SK-N-DZ (cell line): Measurements from ENCODE around the gene ZNF593OS.

Experiments
- DNase-seq: peaks from one replicate; pipeline ENCODE4 v3.0.0-alpha.2; 2015; ENCODE audit warnings: low spot score

Gene ZNF593OS

DNA sequence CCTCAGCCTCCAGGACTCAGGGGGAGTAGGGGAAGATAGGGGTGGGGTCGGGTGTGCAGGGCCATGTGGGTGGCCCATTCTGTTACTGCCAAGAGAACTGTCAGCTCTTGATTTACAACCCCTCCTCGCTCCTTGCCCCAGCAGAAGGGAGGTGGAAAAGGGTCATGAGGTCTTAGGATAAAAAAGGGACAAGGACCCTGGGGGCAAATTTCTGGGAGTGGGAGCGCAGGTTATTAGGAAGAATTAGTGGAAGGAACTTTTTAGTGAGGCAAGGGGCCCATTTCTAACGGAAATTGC, 11.9 kb downstream of the ZNF593OS start:
- no peak for DNase-seq

DNA sequence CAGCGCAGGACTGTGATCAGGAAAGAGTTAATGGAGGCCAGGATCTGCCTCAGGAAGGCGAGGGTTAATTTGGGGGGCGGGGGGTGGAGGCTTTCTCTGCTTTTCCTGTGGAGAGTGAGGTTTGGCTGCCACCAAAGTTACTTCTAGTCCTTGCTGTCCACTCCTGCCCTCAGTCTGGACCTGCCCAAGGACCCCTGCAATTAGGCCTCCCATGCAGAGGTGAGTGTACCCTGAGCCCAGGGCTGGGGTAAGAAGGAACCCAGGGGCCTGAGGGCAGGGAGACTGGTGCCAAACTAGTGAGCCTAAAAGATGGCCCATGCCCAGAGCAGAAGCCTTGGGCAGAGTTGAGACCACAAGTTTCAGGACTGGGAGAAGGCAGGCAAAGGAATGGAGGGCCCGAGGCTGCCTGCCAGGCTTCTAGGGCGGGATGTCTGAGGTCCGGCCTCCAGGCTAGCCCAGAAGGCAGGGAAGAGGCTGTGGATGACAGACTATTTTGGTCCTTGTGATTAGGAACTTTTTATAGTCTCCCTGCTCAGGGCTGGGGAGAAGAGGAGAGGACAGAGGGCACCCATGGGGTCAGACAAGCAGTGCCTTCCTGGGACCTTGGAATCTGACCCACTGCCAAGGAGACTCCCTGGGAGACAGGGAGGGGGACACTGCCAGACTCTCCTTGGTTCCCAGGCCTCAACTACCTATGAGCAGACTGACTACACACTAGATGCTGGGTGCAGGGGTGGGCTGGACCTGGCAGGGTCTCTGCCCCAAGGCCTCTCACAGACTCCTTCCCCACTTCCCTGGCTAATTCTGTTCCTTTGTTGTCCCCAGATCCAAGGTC, 12.5 kb downstream of the ZNF593OS start, which contains the start of gene FAM110D:
Gene FAM110D, plus strand, starts transcription at position 172 of the 835 bp plus-strand sequence. CDS start 2,213 bp downstream, outside the sequence.
- no peak for DNase-seq

- no peak for DNase-seq
Measured at GRCh38 chr1:26158271-26158907, 13.2 kb downstream of the ZNF593OS start.

DNA sequence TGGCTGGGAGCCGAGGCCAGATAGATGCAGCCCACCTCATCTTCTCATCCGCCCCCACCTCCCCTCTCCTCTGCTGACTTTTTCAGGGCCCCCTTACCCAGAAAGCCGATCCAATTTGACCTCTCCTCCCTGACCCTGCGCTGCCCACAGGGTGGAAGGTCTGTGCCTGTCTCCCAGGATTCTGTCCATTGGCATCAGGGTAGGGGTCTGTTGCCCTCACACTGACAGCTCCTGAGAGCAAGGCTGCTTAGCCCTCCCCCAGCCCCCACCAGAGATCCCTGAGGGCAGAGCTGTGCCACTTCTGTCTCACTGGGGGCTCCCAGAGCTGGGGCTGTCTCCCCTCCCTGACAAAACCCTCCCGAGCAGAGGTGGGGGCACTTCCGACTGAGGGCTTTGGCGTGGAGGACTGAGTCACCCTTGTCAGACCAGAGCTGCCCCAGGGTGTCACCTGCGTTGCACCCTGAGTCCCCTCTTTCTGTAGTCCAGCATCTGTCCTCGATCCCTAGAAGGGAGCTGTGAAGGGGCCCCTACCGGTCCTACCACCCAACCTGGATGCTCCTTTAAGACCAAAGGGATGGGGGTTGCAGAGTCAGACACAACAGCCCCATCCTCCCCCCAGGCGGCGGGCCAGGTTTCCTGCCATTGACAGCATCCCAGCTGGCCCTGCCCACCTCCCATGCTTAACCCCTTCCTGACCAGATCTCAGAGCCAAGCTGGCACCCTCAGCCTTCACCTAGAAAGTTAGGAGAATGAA, 15.2 kb downstream of the ZNF593OS start:
- DNase-seq = peak; percentile 41

GRCh38 chr1:26155370-26156284, 16.0 kb downstream of the ZNF593OS start:
- DNase-seq = no peak

- no peak for DNase-seq
Measured at GRCh38 chr1:26154750-26155149, 16.9 kb downstream of the ZNF593OS start.

DNA sequence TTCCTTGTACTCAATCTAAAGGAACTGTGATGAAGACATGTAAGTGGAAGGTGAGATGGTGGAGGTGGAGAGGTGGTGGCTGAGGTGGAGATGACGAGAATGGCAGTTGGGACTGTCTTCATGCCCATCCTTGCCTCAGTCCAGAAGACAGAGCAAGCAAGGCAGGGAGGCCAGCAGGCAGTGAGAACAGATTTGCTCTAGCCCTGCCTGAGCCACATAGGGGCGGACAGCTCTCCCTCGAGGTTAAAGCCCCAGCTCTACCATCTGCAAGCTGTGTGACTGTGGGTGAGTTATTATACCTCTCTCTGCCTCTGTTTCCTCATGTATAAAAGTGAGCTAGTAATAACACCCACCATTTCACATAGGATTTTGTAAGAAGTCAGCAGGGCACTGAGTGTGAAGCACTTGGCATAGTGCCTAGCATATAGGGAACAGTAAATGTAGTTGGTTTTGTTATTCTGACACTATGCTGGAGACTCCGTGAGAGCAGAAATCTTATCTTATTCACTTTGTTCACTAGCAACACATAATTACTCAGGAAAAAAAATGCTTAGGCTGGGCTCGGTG, 17.6 kb downstream of the ZNF593OS start:
- no peak for DNase-seq

GRCh38 chr1:26148887-26149286, 22.7 kb downstream of the ZNF593OS start:
- DNase-seq = no peak

DNA sequence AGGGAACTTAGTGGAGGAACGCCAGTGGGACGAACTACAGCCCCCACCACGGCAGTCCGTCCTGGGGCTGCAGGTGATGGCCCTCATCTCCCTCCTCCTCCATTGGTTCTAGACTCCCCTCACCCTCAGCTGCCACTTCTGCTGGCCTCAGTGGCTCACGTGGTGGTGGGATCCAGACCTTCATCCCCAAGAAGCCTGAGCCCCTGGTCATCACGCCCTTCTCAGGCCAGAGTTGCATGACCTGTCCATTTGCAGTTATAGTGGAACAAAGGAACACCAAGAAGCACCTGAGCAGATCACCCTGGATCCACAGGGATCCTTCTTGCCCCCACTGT, 25.7 kb downstream of the ZNF593OS start:
- no peak for DNase-seq

DNA sequence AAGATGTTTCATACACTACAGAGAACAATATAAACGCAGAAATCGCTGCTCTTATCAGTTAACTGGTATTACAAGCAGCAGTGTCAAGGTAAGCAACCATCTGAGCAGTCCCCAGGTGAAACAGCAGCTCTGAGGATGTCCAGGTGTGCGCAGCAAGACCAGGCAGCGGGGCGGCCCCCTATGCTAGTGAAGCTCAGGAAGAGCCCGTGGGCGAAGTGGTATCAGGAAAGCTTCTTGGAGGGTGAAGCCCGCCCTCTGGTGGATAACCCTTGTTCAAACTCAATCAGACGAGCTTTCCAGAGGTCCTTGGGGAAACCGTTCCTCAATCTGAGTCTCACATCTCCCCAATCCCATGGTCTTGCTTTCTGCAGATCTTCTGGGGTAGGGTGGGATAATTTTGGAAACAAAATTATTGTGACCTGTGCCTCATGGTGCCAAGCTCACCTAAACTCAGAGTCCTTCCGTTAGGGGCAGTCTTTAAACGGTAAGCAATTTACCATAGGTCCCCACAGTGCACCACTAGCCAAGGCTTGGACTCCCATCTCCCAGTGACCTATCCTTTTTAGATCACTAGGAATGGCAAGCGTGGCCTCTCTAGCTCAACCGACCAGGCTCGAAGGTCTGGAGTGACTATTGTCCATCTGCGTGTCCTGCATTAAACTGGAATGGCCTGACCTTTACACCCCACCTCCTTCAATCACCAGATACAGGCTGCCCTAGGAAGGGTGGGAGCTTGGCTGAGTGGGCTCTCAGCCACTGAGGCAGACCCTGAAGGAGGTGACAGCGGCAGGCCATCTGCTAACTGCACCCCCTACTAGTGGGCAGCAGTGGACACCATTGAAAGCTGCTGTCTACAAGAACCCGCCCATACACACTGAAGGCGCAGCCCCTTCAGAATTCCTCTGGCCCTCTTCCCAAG, 26.3 kb downstream of the ZNF593OS start:
- peak; percentile 82 for DNase-seq

GRCh38 chr1:26142159-26142558, 29.5 kb downstream of the ZNF593OS start:
- no peak for DNase-seq

- no peak for DNase-seq
Measured at GRCh38 chr1:26138974-26139558, 32.6 kb downstream of the ZNF593OS start.

DNA sequence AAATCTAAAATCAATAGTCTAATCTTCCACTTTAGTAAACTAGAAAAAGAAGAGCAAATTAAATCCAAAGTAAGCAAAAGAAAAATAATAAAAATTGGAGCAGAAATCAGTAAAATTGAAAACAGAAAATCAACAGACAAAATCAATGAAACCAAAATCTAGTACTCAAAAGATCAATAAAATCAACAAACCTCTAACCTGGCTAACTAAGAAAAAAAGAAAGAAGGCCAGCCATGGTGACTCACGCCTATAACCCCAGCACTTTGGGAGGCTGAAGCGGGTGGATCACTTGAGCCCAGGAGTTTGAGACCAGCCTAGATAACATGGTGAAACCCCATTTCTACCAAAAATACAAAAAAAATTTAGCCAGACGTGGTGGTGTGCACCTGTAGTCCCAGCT, 37.2 kb downstream of the ZNF593OS start:
- no peak for DNase-seq

DNA sequence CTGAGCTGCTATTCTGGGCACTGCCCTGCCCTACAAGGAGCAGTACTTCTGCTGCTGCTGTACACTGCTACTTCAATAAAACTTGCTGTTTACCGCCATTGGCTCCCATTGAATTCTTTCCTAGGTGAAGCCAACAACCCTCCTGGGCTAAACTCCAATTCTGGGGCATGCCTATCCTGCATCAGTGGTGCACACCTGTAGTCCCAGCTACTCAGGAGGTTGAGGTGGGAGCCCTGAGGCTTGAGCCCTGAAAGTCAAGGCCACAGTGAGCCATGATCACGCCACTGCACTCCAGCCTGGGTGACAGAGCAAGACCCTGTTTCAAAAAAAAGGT, 38.8 kb downstream of the ZNF593OS start:
- DNase-seq = no peak

DNA sequence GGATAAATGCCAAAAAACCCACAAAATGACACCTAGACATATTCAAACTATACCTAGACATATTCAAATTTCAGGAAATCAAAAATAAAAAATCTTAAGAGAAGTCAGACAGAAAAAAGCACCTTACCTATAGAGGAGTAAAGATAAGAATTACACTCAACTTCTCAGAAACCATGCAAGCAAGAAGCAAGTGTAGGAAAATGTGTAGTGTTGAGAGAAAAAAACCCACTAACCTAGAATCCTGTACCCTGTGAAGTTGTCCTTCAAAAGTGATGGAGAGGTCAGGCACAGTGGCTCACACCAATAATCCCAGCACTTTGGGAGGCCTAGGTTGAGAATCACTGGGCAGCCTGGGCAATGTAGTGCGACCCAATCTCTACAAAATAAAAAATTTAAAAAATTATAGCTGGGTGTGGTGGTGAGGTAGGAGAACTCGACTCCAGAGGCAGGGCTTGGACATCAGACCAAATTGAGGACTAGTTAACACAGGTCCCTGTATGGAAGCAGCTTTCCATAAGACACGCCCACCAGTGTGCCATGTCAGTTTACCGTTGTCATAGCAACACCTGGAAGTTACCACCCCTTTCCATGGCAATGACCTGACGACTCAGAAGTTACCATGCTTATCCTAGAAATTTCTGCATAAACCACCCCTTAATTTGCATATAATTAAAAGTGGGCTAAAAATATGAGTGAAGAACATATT, 39.4 kb downstream of the ZNF593OS start:
- DNase-seq = no peak

DNA sequence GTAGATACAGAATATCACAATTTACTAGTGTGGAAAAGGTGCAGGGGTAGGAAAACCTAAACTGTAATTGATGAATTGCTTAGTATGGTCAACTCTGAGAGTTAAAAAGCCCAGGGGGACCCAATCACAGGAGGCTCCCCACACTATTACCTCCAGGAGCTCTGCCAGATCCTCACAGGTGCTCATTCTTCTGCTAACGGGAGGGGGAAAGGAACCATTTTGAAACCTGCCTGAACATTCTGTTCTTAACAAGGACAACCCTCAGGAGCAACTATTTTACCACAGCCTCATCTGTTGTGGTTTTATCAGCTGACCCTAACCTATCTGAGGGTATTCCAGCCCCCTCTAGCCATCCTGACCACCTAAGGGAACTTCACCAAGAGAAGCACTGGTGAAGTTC, 40.9 kb downstream of the ZNF593OS start:
- no peak for DNase-seq

DNA sequence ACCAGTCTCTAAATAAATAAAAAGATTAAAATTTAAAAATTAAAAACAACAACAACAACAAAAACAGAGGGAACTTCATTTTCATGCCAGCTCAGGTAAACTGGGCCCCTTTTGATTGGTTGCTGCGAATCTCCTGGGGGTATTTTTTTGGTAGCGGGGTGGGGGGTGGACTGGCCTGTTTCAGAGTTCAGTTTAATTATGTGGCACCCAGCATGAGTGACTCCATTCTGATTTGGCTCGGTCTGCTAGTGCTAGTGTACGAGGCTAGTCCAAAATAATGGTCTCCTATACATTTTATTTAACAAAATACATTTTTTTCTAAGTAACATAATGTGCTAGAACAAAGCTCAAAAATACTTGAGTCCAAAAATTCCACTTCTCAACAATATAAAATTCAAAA, 41.9 kb downstream of the ZNF593OS start:
- no peak for DNase-seq

DNA sequence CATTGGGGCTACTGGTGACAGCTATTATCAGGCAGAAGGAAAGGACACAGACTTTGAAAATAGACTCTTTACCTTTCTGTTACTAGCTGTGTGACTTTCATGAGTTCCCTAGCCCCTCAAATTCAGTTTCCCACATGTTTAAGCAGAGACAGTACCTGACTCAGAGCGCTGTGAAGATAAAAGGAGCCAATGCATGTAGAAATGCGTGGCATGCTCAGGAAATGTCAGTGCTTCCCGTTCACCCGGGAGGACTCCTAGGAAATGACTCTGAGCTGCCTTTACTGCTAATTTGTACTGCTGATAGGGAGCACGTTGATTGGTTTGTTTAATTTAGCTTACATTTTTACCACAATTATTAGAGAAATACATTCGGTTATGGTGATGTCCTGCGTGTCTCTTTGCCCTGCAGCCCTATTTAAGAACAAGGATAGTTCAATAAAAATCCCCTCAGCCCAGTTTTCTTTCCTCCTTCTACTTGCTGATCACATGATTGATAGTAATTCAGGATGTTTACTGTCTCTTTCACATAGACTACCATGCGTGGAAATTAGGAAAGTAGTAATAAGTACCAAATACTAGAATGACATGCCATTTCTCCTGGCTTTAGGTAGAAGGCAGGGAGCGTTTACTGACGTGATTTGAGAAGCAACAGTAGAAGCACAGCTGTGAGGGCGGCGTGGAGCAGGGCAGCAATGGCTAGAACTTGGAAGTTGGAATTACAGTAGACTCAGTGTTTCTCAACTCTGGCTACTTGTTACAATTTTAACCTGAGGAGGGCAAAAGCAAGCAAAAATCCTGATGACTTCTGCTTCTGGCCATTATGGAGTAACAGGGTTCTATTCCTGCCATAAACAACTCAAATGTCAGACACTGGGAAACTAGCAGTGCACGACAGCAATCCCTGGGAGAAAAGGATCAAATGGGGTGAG, 44.1 kb downstream of the ZNF593OS start:
- DNase-seq = no peak
